Stimulated activated CD8-positive, alpha-beta memory T cell treated with anti-CD3 and anti-CD28 coated beads, Interleukin-15, amount 100 ng/mL, for 24 hours (primary cell): ENCODE measurements around the gene FAM149B1.

Experiments
- DNase-seq: peaks from one replicate; pipeline ENCODE4 v3.0.0-alpha.2; 2020; ENCODE audit warnings: low read depth

FAM149B1 gene

GRCh38 chr10:73174148-73174925, 6.4 kb downstream of the FAM149B1 start:
- no peak for DNase-seq

DNA sequence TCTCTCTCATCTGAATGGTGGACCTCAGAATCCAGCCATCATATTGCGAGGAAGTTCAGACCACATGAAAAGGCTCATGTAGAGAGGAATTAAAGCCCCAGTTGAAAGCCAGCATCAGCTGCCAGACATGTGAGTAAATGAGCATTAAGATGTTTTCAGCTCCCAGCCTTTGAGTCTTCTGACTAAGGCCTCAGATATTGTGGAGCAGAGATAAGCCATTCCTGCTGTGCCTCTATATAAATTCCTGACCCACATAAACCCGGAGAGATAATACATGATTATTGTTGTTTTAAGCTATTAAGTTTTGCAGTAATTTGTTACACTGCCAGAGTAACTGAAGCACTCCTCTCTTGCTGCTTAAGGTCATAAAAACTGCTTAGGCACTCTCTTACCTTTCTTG, 14.6 kb downstream of the FAM149B1 start:
- DNase-seq, result no peak

DNA sequence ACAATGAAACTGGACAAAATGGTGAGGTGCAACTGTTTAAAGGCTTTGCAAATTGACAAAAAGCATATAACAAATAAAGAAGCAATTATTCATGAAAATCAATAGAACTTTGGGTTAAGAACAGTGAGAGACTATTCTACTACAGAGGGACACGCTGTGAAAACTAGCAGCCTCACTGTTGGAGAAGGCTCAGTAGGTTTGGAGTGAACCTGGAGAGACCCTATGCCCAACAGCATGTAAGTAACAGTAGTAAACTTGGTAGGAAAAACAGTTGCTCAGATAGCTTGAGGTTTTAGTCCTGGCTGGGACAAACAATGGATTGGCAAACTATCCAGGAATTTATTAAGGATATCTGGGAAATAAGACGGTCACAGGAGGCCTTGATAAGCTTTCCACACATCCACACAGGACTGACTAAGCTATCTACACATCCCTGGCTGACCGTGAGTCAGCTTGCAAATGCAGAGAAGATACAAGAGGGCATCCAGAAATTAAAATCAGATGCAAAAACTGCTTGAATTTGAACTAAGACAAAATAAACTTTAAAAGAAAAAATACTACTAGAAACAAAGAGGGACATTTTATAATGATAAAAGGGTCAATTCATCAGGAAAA, 15.9 kb downstream of the FAM149B1 start:
- no peak for DNase-seq

GRCh38 chr10:73186266-73186665, 18.3 kb downstream of the FAM149B1 start:
- DNase-seq, result no peak

GRCh38 chr10:73190188-73190587, 22.3 kb downstream of the FAM149B1 start:
- no peak for DNase-seq

GRCh38 chr10:73205081-73205480, 37.2 kb downstream of the FAM149B1 start:
- DNase-seq, result no peak

DNA sequence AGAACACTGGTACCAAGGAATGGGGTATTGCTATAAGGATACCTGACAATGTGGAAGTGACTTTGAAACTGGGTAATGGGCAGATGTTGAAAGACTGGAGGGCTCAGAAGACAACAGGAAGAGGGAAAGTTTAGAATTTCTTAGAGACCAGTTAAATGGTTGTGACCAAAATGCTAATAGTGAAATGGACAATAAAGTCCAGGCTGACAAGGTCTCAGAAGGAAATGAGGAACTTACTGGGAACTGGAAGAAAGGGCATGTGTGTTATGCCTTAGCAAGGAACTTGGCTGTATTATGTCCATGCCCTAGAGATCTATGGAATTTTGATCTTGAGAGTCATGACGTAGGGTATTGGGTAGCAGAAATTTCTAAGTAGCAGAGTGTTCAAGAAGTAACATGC, 38.0 kb downstream of the FAM149B1 start:
- DNase-seq, result no peak

DNA sequence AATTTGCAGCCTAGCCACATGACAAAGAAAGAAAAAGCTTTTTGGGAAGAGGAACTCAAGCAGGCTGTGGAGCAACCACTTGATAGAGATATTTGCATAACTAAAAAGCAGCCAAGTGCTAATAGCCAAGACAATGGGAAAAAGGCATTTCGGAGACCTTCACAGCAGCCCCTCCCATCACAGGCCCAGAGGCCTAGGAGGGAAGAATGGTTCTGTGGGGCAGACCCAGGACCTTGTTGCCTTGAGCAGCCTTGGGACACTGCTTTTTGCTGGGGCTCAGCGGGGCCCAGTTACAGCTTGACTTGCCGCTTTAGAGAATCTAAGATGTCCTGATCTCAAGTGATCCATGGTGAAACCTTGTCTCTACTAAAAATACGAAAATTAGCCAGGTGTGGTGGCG, 38.5 kb downstream of the FAM149B1 start:
- DNase-seq, result no peak

DNA sequence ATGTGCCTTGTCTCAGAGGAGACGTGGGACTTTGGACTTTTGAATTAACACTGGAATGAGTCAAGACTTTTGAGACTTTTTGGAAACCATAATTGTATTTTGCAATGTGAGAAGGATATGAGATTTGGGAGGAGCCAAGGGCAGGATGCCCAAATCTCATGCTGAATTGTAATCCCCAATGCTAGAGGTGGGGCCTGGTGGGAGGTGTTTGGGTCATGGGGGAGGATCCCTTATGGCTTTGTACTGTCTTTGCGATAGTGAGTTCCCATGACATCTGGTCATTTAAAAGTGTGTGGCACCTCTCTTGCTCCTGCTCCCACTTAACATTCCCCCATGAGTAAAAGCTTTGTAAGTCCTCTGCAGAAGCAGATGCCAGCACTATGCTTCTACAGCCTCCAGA, 40.0 kb downstream of the FAM149B1 start:
- no peak for DNase-seq

- no peak for DNase-seq
Observed at GRCh38 chr10:73209705-73210104, 41.8 kb downstream of the FAM149B1 start.

- DNase-seq, result no peak
Observed at GRCh38 chr10:73210395-73211105, 42.6 kb downstream of the FAM149B1 start.

DNA sequence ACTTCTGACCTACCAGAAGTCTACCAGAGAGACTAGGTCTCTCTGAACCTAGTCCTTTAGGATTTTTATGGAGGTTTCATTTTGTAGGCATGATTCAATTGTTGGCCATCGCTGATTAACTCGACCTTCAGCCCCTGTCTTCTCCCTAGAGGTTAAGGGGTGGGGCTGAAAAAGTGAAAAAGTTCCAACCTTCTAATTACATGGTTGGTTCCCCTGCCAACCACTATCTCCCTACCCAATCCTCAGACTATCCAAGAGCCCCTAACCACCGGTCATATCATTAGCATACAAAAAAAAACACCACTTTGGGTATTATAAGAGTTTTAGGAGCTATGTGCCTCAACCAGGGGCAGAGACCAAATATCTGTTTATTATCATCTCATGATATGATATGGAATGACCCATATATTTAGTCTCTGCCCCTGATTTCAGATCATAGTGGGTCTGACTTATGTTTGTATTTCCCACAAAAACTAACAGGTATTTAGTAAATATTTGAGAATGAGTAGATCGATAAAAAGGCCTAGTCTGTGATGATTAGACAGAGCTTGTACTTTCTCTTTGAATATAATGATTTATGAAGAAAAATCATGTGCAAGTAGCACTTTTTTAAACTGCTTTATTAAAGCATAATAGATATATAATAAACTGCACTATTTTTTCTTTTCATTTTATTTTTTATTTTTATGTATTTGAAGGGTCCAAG, 43.3 kb downstream of the FAM149B1 start:
- DNase-seq, result no peak

DNA sequence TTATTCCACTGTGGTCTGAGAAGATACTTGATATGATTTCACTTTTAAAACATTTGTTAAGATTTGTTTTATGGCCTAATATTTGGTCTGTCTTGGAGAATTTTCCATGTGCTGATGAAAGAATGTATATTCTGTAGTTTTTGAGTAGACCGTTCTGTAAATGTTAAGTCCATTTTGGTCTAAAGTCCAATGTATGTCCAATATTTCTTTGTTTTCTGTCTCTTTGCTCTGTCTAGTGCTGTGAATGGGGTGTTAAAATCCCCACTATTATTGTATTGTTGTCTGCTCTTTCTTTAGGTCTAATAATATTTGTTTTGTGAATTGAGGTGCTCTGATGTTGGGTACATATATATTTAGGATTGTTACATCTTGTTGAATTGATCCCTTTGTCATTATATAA, 47.8 kb downstream of the FAM149B1 start:
- no peak for DNase-seq

DNA sequence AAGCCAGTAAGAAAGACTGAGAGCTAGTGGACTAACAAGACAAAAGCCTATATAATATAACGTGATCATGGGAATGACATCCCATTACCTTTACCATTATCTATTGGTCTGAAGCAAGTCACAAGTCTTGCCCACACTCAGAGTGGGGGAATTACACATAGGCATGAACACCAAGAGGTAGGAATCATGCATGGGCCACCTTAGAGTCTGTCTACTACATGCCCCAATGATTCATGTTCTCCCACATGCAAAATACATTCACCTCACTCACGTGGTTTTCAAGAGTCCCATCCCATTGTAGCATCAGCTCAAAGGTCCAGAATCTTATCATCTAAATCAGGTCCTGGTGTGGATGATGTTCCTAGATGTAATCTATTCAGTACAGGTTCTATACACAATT, 49.7 kb downstream of the FAM149B1 start:
- DNase-seq, result no peak

- DNase-seq, result no peak
Observed at GRCh38 chr10:73218431-73219191, 50.7 kb downstream of the FAM149B1 start.

GRCh38 chr10:73219384-73219783, 51.5 kb downstream of the FAM149B1 start:
- DNase-seq, result no peak

GRCh38 chr10:73220989-73221388, 53.1 kb downstream of the FAM149B1 start:
- no peak for DNase-seq

GRCh38 chr10:73225518-73225917, 57.6 kb downstream of the FAM149B1 start:
- DNase-seq, result no peak

DNA sequence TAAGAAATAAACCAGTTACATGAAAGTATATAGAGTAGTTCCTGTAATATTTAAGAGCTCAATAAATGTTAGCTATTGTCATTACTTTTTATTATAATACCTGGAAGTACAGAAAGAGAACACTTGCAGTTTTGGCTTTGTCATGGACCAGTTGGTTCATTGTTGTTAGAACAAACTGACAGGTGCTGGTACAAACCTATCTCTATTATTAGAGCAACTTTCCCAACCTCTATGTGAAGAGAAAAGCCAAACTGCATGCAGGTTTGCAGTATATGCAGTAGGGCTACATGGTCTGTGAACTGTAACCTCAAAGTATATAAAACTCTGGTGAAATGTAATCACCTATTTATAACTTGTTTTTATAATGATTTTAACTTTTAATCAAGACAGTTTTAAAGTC, 58.7 kb downstream of the FAM149B1 start:
- no peak for DNase-seq

DNA sequence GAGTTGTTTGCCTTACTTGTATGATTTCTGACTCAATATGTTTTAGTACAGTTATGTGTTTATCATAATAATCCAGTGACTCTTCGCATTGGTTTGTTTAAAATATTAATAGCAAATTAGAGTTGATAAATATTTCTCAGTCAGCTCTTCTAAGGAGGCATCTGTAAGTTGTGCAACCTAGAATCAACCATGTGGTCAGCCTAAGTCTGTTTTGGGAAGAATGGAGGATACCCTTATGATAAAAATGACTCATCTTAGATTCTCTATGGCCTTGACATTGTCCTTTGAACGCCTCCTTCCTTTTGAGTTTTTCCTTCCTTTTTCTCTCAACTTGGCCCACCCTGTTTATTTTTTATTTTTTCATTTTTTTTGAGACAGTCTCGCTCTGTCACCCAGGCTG, 60.3 kb downstream of the FAM149B1 start:
- DNase-seq, result no peak

GRCh38 chr10:73229567-73229966, 61.6 kb downstream of the FAM149B1 start:
- no peak for DNase-seq

DNA sequence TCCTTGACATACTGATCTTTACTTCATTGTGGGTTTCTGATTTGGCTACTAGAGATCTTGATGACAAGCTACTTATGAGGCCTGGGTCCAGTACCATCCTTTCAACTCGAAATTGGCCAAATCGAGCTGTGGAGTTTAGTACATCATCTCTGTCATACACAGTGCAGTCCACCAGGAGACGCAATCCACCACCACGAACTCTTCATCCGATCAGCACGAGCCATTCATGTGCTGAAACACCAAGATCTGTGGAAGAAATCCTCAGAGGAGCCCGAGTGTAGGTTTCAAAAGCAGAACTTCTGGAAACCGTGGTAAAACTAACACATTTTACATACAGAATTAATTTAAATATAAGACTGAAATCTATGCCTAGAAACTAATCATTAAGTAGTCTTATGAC, 65.0 kb downstream of the FAM149B1 start:
- no peak for DNase-seq
